ENCODE data around the gene COQ5.

DNA sequence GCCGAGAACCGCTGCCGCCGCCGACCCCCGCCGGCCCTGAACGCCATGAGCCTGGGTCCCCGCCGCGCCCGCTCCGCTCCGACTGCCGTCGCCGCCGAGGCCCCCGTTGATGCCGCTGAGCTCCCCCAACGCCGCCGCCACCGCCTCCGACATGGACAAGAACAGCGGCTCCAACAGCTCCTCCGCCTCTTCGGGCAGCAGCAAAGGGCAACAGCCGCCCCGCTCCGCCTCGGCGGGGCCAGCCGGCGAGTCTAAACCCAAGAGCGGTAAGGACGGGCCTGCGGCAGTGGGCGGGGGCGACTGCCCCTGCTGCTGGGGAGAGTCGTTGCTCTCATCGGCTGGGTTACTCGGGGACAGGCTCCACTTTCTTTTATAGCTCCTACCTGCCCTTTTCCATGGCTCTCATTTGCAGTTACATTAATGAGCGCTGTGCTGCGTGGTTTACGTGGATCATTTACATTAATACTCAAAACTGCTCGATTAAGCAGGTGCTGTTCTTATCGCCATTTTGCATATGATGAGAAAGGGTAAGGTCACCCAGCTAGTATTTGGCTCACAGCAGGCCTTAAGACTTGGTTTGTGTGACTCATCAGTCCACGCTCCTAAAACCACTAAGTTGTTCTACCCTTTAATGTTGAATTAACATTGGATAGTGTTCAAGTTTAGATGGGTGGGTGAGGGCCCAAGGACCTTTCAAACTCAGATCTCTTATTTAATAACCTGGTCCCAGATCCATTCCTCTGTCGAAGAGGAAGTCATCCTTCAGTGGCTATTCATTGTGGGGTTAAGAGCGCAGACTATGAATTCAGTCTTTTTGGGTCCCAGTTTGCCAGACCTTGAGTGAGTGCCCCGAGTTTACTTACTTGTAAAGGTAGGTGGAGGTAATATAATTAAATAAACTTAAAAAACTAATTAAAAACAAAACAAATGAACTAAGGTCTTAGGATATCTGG, 6.0 kb upstream of the COQ5 start:
- TF ChIP-seq, protein P1, sequence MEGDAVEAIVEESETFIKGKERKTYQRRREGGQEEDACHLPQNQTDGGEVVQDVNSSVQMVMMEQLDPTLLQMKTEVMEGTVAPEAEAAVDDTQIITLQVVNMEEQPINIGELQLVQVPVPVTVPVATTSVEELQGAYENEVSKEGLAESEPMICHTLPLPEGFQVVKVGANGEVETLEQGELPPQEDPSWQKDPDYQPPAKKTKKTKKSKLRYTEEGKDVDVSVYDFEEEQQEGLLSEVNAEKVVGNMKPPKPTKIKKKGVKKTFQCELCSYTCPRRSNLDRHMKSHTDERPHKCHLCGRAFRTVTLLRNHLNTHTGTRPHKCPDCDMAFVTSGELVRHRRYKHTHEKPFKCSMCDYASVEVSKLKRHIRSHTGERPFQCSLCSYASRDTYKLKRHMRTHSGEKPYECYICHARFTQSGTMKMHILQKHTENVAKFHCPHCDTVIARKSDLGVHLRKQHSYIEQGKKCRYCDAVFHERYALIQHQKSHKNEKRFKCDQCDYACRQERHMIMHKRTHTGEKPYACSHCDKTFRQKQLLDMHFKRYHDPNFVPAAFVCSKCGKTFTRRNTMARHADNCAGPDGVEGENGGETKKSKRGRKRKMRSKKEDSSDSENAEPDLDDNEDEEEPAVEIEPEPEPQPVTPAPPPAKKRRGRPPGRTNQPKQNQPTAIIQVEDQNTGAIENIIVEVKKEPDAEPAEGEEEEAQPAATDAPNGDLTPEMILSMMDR (IDR thresholded peaks at IDR 0.05), result no peak
- no peak for TF ChIP-seq EP300 (IDR thresholded peaks at IDR 0.05)

Data from esophagus muscularis mucosa (tissue), 3 donors.